Activated naive CD4-positive, alpha-beta T cell treated with anti-CD3 and anti-CD28 coated beads, Interleukin-2, amount 50 U/mL, for 72 hours (primary cell): Measurements from ENCODE around the gene PAX1. TPM values are rescaled to one million over a fixed set of nuclear protein-coding genes. Genes with fewer than 3 reads are reported as not detected.

Source experiments
- ATAC-seq, 2 donors: fragments of 150-1000 bp; cut with Tn5 transposase; 2 replicates each; pipeline ENCODE4 v1.10.0; 2021; ENCODE audit warnings: mild to moderate bottlenecking in 2 of 2, moderate library complexity in 2 of 2
- DNase-seq, 2 donors: peaks; one replicate each; pipeline ENCODE4 v3.0.0; 2021 to 2022; ENCODE audit warnings: low spot score in 2 of 2
- H3K27ac Mint-ChIP-seq, 2 donors: one replicate each; pipeline ENCODE4 v1.8.0; 2022; ENCODE audit warnings: mild to moderate bottlenecking in 2 of 2, mixed read lengths in 2 of 2
- H3K36me3 Mint-ChIP-seq, 2 donors: one replicate each; pipeline ENCODE4 v1.8.0; 2022; ENCODE audit warnings: mixed read lengths in 2 of 2
- H3K9me3 Mint-ChIP-seq, 2 donors: one replicate each; pipeline ENCODE4 v1.8.0; 2022; ENCODE audit warnings: mixed read lengths in 2 of 2
- total RNA-seq, 2 donors: library from RNA; stranded (reverse); gene quantifications; one replicate each; pipeline ENCODE4 v1.2.3, GENCODE V29; 2022

PAX1 gene
- total RNA-seq, 2 donors from 2014 or later = not detected

- DNase-seq = no peak
- no peak for ATAC-seq
- Mint-ChIP-seq H3K9me3 (no peaks in the 10 kb centered on the region), H3K27ac (no peak overlapping the region), H3K36me3 (peaks cover 6 to 10% of the 10 kb centered on the region in 2 donors)
These were observed 6.3 kb upstream of the PAX1 start for GRCh38 chr20:21699216-21699508.

- ATAC-seq = no peak
- no peak overlapping the region for H3K27ac Mint-ChIP-seq
- DNase-seq = no peak
- peaks cover 6 to 15% of the 10 kb centered on the region in 2 donors for H3K36me3 Mint-ChIP-seq
- no peaks in the 10 kb centered on the region for H3K9me3 Mint-ChIP-seq
These were observed 4.1 kb upstream of the PAX1 start for GRCh38 chr20:21701171-21701876.

DNA sequence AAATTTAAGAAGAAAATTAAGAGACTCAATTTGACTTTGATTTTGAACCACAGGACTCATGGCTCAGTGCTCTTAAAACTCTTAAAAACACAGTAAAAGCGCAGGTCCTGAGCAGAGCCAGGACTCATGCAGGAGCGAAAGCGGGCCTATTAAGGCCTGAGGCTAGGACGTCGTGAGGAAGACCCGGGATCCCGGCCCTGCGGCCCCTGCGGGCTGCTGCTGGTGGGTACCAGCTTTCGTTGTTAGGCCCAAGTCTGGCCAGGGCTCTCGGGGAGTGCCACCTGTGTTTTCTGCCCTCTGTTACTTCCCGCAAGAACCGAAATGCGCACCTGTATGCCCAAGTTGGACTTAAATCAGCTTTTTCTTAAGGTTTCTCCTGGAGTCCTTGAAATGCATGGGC lies 3.4 kb upstream of the PAX1 start:
- ATAC-seq = no peak
- H3K27ac Mint-ChIP-seq = no peak overlapping the region
- no peaks in the 10 kb centered on the region for H3K9me3 Mint-ChIP-seq
- H3K36me3 Mint-ChIP-seq = peaks cover 6 to 15% of the 10 kb centered on the region in 2 donors
- DNase-seq = no peak

- H3K27ac Mint-ChIP-seq = peak overlapping the region in 1 of 2 donors; percentile 50
- no peaks in the 10 kb centered on the region for H3K9me3 Mint-ChIP-seq
- ATAC-seq = peak in 1 of 2 donors; percentile 83
- H3K36me3 Mint-ChIP-seq = peaks cover 6 to 21% of the 10 kb centered on the region in 2 donors
- DNase-seq = peak in 1 of 2 donors; percentile 77
These were observed 2.7 kb upstream of the PAX1 start for GRCh38 chr20:21702553-21703470.

DNA sequence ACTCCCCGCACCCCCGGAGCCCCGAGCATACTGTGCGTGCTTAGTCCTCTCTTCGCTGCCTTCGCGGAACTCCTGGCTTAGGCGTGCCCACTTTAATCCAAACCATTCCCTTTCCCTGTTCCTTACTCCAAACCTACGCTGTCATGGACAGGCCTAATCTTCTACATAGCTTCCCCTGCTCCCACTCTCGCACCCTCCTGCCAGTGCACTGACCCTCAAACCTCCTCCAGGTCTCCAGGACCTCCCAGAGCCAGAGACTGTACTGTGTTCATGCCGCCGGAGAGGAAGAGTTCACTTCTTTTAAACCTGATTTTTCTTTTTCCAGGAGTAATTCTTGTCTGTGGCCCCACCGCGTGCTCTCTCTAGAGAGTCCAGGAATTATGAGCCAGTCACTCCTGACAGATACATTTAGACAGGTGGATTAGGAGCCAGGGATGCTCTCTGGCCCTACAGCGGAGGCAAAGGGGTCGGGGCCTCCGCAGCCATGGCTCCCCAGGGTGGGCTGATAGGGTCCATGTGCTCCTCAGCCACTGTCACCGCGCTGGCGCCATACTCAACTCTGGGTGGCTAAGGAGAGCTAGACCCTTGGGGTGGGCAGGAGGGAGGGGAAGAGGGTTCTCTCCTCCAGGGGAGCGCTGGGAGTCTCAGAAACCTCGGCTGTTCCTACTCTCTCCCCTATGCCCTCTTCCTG lies 1.6 kb upstream of the PAX1 start:
- ATAC-seq (no peak), DNase-seq (no peak)
- H3K9me3 Mint-ChIP-seq = no peaks in the 10 kb centered on the region
- no peak overlapping the region for H3K27ac Mint-ChIP-seq
- peaks cover 6 to 22% of the 10 kb centered on the region in 2 donors for H3K36me3 Mint-ChIP-seq

DNA sequence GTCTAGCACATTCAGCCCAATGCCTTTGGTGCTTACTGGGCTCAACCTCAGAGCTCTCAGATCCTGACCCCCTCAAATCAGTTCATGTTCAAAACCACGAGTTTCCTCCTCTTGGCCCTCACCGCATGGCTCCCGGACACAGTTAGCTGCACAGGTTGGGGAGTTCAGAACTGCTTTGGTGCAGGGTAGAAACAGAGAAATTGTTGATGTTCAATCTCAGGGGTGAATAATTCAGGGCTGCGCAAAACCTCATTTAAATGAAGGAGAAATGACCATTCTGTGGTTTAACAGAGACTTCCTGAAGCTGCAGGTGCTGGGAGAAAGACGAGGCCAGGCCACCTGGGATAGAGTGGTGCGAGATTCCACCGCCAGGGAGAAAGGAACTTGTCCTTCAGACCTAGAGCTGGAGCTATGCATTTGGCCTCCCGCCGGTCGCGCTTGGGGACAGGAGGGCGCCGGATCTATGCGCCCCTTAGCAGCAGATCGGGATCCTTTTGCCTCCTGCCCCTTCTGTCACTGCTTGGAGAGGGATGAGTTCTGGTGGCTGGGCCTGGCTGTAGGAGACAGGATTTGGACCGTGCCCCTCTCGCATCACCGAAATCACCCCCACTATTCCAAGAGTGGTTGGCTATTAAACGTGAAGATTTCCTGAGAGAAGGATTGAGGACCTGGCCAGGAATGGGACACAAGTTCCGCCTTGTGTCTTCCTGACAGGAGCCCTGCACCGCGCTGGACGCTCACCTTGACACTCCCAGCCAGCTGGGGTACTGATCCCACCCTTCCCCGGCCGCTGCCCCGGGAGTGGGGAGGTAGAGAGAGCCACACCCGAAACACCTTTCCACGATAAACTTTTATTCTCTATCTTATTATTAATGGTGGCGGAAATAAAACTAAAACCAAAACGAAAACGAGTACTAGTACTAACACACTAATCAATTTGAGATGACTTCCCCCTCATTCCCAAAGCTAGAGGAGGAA lies 767 bp upstream of the PAX1 start:
- no peak overlapping the region for H3K27ac Mint-ChIP-seq

DNA sequence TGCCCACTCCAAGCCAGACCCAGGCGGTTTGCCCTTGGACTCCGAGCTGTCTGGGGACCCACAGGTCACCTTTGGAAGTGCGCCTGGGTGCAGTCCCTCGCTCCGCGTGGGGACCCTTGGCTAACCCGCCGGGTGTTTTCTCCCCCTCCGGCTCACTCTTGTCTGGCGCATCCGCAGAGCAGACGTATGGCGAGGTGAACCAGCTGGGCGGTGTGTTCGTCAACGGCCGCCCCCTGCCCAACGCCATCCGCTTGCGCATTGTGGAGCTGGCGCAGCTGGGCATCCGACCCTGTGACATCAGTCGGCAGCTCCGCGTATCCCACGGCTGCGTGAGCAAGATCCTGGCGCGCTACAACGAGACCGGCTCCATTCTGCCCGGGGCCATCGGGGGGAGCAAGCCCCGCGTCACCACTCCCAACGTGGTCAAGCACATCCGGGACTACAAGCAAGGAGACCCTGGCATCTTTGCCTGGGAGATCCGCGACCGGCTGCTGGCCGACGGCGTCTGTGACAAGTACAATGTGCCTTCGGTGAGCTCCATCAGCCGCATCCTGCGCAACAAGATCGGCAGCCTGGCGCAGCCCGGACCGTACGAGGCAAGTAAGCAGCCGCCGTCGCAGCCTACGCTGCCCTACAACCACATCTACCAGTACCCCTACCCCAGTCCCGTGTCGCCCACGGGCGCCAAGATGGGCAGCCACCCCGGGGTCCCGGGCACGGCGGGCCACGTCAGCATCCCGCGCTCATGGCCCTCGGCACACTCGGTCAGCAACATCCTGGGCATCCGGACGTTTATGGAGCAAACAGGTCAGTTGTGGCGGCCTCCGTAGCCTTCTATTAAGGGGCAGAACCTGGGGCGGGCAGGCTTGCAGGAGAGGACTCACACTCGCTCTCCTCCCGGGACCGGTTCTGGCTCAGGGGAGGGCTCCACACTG lies 1.1 kb downstream of the PAX1 start:
- no peak for DNase-seq

More for the DNA sequence above, 767 bp upstream of the PAX1 start:
- DNase-seq = no peak
- ATAC-seq = no peak
- Mint-ChIP-seq H3K36me3 (peaks cover 6 to 22% of the 10 kb centered on the region in 2 donors), H3K9me3 (no peaks in the 10 kb centered on the region)

GRCh38 chr20:21707267-21707666 lies 1.8 kb downstream of the PAX1 start:
- H3K36me3 Mint-ChIP-seq = peaks cover 0 to 22% of the 10 kb centered on the region in 2 donors
- ATAC-seq (no peak), DNase-seq (no peak)
- H3K27ac Mint-ChIP-seq = peak overlapping the region in 1 of 2 donors; percentile 31
- H3K9me3 Mint-ChIP-seq = no peaks in the 10 kb centered on the region

More for the DNA sequence above, 1.1 kb downstream of the PAX1 start:
- Mint-ChIP-seq H3K36me3 (peaks cover 3 to 22% of the 10 kb centered on the region in 2 donors), H3K9me3 (no peaks in the 10 kb centered on the region), H3K27ac (no peak overlapping the region)
- ATAC-seq = no peak

DNA sequence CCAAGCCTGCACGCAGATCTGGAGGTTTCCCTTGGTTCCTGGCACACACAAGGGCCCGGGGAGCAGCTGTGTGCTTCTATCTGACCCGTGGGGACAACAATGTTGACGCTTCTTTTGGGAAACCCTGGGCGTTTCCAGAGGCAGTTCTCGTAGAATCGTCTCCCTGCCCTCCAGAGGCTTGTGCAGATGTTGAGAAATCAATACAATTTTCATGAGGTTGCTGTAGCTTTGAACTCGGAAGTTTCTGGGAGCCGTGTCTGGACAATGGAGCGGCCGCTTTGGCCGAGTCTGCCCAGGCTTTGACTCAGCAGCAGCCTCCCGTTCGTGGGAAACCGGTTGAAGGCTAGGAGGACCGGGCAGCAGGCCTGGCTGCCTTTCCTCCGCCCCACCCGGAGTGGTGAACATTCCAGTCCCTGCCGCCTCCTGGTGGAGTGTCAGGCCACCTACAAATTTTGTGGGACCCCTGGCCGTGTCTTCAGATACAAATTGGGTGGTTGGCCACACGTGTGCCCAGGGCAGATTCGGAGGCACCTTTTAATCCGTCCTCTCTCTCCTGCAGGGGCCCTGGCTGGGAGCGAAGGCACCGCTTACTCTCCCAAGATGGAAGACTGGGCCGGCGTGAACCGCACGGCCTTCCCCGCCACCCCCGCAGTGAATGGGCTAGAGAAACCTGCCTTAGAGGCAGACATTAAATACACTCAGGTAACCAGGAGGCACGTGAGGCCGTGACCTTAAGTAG lies 2.7 kb downstream of the PAX1 start:
- Mint-ChIP-seq H3K27ac (no peak overlapping the region), H3K36me3 (peaks cover 0 to 16% of the 10 kb centered on the region in 2 donors), H3K9me3 (no peaks in the 10 kb centered on the region)
- ATAC-seq (no peak), DNase-seq (no peak)

DNA sequence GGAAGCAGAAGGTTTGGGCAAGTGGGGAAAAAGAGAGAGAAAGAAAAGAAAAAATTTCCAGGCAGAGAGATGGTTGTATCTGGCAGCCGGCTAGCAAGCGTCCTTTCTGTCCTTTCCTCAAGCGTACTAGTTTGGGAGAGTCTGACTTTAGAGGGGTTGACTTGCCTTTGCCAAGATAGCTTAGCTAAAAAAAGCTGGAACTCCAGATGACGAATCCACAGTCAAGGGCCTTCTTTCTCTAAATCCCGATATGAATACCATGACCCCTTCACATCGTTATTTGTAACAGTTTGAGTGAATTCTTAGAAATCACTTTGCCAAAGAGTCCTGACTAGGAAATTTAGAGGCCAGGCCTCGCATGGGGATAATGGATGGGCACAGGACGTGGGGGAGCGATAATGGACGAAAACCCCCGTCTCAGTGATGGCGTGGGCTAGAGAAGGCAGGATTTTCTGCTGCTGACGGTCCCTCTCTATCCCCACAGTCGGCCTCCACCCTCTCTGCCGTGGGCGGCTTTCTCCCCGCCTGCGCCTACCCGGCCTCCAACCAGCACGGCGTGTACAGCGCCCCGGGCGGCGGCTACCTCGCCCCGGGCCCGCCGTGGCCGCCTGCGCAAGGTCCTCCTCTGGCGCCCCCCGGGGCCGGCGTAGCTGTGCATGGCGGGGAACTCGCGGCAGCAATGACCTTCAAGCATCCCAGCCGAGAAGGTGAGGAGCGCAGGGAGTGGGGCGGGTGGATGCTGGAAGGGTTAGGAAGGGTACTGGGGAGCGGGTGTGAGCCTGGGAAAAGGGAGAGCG lies 3.5 kb downstream of the PAX1 start:
- no peak for ATAC-seq
- no peak overlapping the region for H3K27ac Mint-ChIP-seq
- no peak for DNase-seq
- no peaks in the 10 kb centered on the region for H3K9me3 Mint-ChIP-seq
- peaks cover 0 to 16% of the 10 kb centered on the region in 2 donors for H3K36me3 Mint-ChIP-seq

GRCh38 chr20:21709535-21709904 lies 4.1 kb downstream of the PAX1 start:
- H3K36me3 Mint-ChIP-seq = peaks cover 0 to 15% of the 10 kb centered on the region in 2 donors
- no peak for ATAC-seq
- DNase-seq = no peak
- no peaks in the 10 kb centered on the region for H3K9me3 Mint-ChIP-seq
- no peak overlapping the region for H3K27ac Mint-ChIP-seq

DNA sequence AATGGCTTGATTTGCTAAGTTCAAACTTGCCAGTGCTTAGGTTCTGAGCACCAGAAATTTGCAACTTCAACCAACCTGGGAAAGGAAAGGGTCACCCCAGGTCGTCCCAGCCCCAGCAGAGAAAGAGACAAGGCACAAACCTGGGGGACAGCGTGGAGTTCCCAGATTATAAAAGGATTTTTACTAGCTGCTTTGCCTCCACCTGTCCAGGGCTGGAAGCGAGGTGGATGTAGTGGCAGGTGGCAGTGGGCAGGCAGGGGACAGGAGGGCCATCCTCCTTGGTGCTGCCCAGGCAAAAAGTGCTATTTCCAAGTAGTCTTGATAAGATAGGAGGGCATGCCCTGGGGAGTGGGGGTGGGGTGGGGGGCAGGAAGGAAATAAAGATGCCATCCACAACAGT lies 4.9 kb downstream of the PAX1 start:
- H3K36me3 Mint-ChIP-seq = peaks cover 0 to 11% of the 10 kb centered on the region in 2 donors
- H3K9me3 Mint-ChIP-seq = no peaks in the 10 kb centered on the region
- H3K27ac Mint-ChIP-seq = no peak overlapping the region
- no peak for ATAC-seq
- no peak for DNase-seq

GRCh38 chr20:21710863-21711431 lies 5.5 kb downstream of the PAX1 start:
- Mint-ChIP-seq H3K9me3 (no peaks in the 10 kb centered on the region), H3K36me3 (peaks cover 0 to 11% of the 10 kb centered on the region in 2 donors), H3K27ac (no peak overlapping the region)
- ATAC-seq (no peak), DNase-seq (no peak)
